Measurements from ENCODE around the gene GPC5.
"Not testable (repeated sequence)": the region's sequence is repeated elsewhere in the genome, so short reads cannot be mapped to it uniquely, and the experiment has no call there.

GPC5 gene

GRCh38 chr13:92873029-92873428, 1474.6 kb downstream of the GPC5 start:
- DNase-seq, result no peak

- no peak for DNase-seq
These were observed 1488.2 kb downstream of the GPC5 start for GRCh38 chr13:92886535-92887077.

GRCh38 chr13:92894447-92894846, 1496.0 kb downstream of the GPC5 start:
- no peak for DNase-seq

- no peak for DNase-seq
These were observed 1498.4 kb downstream of the GPC5 start for GRCh38 chr13:92896842-92897241.

GRCh38 chr13:92898946-92899345, 1500.5 kb downstream of the GPC5 start:
- DNase-seq, result not testable (repeated sequence)

GRCh38 chr13:92900446-92900845, 1502.0 kb downstream of the GPC5 start:
- no peak for DNase-seq

- no peak for DNase-seq
These were observed 1503.3 kb downstream of the GPC5 start for GRCh38 chr13:92901739-92902138.

GRCh38 chr13:92912629-92913028, 1514.2 kb downstream of the GPC5 start:
- DNase-seq, result no peak

- no peak for DNase-seq
These were observed 1515.4 kb downstream of the GPC5 start for GRCh38 chr13:92913840-92914239.
